RWPE1 (cell line): ENCODE data around the gene ERN2.

Experiments
- CTCF ChIA-PET: fragments of 350-600 bp; sonication (Branson Sonifier 250); formaldehyde crosslinking; extraction: SDS; loops from one replicate; lab custom pipeline; 2021; lab: Yijun Ruan, JAX
- POLR2A ChIA-PET: fragments of 400-600 bp; formaldehyde crosslinking; extraction: SDS; loops from one replicate; lab custom pipeline; 2020; ENCODE audit warnings: antibody characterized with exemption; ENCODE audit not compliant: low non-redundant PET; lab: Yijun Ruan, JAX
- DNase-seq: peaks from one replicate; pipeline ENCODE4 v3.0.0; 2012; ENCODE audit warnings: low spot score
- H3K27ac ChIP-seq: fragments of 450-650 bp; 2 replicates; pipeline ENCODE4 v1.5.1; 2017
- CTCF ChIP-seq: fragments of 450-650 bp; conservative IDR thresholded peaks from 2 replicates; pipeline ENCODE4 v1.5.1; 2017; ENCODE audit warnings: low read depth, mild to moderate bottlenecking

Gene ERN2

DNA sequence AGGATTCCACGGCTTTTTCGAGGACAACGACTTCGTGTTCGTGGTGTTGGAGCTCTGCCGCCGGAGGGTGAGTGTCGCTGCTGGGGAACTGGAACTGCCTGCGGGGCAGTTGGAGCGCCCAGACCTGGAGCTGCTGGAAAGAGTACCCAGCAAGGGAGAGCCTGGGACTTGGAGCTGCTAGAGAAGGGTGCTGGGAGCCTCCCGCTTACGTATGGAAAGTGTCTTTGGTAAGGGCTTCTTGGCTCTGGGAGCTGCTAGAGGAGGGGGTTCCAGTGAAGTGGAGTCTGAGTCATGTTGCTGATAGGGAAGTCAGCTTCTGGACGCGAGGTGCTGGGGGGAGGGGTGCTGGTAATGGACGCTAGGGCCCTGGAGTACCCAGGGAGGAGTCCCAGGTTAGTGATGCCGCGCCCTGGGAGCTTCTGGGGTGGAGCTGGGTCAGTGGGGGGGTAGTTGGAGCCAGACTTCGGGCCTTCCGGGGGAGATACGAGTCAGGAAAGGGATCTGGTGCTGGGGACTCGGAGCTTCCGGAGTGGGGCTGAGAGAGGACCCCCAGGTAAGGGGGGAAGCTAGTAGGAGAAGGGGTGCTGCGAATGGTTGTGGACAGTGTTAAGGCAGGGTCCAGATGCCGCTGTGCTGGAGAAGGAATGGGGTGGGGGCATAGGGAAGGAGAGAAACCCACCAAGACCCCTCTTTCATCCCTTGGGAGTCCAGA is 33.6 kb downstream of the ERN2 start:
- TF ChIP-seq CTCF: no peak
- ChIA-PET POLR2A (no interaction called here), CTCF (interaction anchor here (0.6 to 1.8 kb wide), 6 partner anchors 13 to 475 kb away, joined by 3 to 11 read pairs (median 4); no protein-coding TSS in a partner anchor)
- DNase-seq: peak; percentile 73
- H3K27ac ChIP-seq: peak overlapping the region; percentile 78

DNA sequence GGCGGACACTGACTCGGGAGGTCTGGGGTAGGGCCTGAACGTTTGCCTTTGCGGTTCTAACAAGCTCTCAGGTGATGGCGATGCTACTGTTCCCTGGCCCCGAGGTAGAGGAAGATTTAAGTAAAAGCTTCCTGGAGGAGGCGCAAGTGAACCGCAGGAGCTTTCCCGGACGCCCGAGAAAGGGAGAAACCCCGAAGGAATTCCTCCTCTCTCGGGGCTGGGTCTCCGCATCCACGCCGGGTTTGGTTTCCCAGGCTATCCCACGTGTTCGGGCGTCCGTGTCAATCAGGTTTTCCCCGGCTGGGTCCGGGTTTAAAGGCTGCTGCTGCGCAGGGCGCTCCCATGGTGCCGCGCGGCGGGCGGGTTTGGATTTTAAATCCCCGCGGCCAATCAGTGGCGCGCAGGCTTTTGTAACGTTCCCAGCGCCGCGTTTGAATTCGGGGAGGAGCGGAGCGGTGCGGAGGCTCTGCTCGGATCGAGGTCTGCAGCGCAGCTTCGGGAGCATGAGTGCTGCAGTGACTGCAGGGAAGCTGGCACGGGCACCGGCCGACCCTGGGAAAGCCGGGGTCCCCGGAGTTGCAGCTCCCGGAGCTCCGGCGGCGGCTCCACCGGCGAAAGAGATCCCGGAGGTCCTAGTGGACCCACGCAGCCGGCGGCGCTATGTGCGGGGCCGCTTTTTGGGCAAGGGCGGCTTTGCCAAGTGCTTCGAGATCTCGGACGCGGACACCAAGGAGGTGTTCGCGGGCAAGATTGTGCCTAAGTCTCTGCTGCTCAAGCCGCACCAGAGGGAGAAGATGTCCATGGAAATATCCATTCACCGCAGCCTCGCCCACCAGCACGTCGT is 34.4 kb downstream of the ERN2 start, which contains the start of gene PLK1:
Gene PLK1, plus strand, starts transcription at position 460 of the 844 bp plus-strand sequence. Its CDS starts 44 bp downstream, at position 504.
- ChIA-PET POLR2A (no interaction called here), CTCF (interaction anchor here (0.6 to 1.8 kb wide), 11 partner anchors 10 to 831 kb away, joined by 3 to 11 read pairs (median 4); no protein-coding TSS in a partner anchor)
- TF ChIP-seq CTCF: no peak
- peak within 1 kb of the TSS; percentile 78 for H3K27ac ChIP-seq
- peak; percentile 97 for DNase-seq

DNA sequence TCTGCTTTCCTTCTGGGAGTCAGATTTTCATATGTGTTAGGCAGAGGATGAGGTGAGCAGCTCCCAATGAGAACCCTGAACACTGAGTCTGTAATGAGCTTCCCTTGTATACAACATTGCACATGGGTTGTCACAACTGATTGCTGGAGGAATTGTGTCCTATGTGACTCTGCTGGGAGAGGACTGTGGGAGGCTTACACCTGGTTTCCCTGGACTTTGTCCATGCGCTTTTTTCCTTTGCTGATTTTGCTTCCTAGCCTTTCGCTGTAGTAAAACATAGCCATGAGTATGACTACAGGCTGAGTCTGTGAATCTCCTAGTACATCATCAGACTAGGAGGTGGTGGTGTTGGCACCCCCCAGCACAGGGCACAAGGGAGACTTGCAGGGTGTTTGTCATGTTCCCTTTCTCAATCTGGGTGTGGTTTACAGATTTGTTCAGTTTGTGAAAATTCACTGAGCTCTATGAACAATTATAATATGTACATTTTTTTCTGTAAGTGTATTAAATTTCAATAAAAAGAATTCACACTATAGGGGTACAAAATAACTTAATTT is 36.0 kb downstream of the ERN2 start:
- no peak for DNase-seq
- no peak for TF ChIP-seq CTCF
- POLR2A ChIA-PET: no interaction called here
- CTCF ChIA-PET: interaction anchor here (0.8 kb wide), 1 partner anchor 44 kb away, joined by 5 read pairs; no protein-coding TSS in a partner anchor
- H3K27ac ChIP-seq: no peak overlapping the region

DNA sequence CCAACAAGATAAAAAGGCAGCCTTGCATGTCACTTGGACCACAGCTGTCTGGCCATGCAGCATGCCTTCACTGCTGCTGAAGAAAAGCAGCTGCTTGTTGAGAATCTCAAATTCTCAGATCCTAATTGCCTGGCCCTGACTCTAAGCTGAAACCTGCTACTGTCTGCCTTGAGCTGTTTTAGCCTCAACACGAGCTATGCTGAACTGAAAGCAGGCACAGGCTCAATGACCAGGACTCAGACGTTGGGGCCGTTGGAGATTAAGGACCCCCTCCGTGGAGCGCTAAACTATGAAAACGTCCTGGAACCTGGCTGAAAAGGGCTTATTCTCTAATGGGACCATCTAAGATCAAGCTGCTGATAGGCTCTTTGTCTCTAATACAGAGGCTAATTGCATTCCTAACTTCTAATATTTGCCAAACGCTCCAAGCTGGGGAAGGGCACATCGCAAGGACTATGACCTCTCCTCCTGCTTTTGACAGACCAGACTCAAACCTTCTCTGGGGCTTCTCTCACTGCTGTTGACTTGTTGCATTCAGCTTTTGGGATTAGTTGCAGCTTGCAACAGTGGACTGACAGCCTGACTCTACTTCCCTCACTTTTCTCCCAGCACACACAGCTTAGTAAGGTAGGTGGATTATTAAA is 38.9 kb downstream of the ERN2 start:
- H3K27ac ChIP-seq: no peak overlapping the region
- no peak for TF ChIP-seq CTCF
- ChIA-PET POLR2A (no interaction called here), CTCF (interaction anchor here (0.6 to 0.8 kb wide), 2 partner anchors 134 to 1379 kb away, joined by 3 to 4 read pairs; no protein-coding TSS in a partner anchor)
- DNase-seq: no peak

DNA sequence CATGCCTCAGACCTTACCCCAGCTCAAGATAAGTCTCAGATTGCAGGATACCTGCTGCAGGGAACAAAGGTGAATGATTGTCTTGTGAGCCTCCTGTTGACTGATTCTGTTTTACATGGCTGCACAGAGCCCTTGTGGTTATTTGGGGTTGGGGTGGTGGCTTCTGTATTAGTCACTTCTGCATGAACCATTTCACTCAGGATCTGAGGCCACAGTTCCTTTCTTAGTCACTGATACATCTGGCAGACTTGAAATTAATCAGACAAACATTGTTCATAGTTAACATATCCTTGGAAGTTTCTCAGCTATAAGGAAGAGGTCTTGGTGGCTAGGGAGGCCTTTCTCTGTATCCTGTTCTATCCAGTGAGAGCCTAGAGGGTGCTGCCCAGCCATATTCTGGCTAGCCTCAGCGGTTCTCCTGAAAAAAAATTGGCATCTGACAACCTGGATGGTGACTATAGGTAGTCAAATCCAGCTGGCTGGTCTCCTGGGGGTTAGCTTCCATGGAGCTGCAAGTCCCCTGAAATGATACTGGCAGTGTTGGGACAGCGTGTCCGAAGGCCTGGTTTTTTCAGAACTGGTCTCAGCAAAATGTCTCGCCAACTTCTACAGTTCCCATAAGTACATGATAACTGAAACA is 42.8 kb downstream of the ERN2 start:
- TF ChIP-seq CTCF: no peak
- POLR2A ChIA-PET: no interaction called here
- CTCF ChIA-PET: no interaction called here
- no peak overlapping the region for H3K27ac ChIP-seq
- peak; percentile 53 for DNase-seq
